CD4-positive, alpha-beta T cell (primary cell): Measurements from ENCODE around the gene STK35. TPM values are rescaled to one million over a fixed set of nuclear protein-coding genes. Genes with fewer than 3 reads are reported as not detected.

ENCODE experiments used
- ATAC-seq: fragments of 200-7000 bp; cut with Tn5 transposase; one replicate; pipeline ENCODE4 v1.10.0; 2022; ENCODE audit warnings: mild to moderate bottlenecking; ENCODE audit not compliant: poor library complexity
- CTCF ChIA-PET: fragments of 350-600 bp; sonication (Branson Sonifier 250); formaldehyde crosslinking; loops from one replicate; lab custom pipeline; 2021; ENCODE audit warnings: antibody characterized with exemption, inconsistent platforms; lab: Charles Lee
- POLR2A ChIA-PET: fragments of 350-600 bp; sonication (Branson Sonifier 250); formaldehyde crosslinking; loops from one replicate; lab custom pipeline; 2021; ENCODE audit warnings: antibody characterized with exemption, inconsistent platforms; lab: Charles Lee
- DNase-seq, 14 experiments: peaks; one replicate each; pipeline ENCODE4 v3.0.0-alpha.2; 2013 to 2020; ENCODE audit warnings: mixed read lengths in 2 of 14
- H3K27ac ChIP-seq, 2 donors: one replicate each; pipeline versions ENCODE4 v1.5.1 to v1.7.0; 2013; ENCODE audit warnings: low read length in 2 of 2, low read depth in 1 of 2, mild to moderate bottlenecking in 1 of 2
- H3K27me3 ChIP-seq, 2 experiments: 1 replicate in 1 of 2; 2 replicates in 1 of 2; pipeline versions ENCODE4 v1.6.1 to v1.7.0; 2013; ENCODE audit warnings: low read length in 2 of 2, control low read depth in 1 of 2, mild to moderate bottlenecking in 1 of 2, moderate library complexity in 1 of 2; ENCODE audit not compliant: insufficient read depth in 2 of 2, control insufficient read depth in 1 of 2
- H3K36me3 ChIP-seq: one replicate; pipeline ENCODE4 v1.6.1; 2013; ENCODE audit warnings: low read length, control low read depth; ENCODE audit not compliant: insufficient read depth
- H3K4me1 ChIP-seq: one replicate; pipeline ENCODE4 v1.6.1; 2013; ENCODE audit warnings: low read length, control low read depth; ENCODE audit not compliant: insufficient read depth
- H3K4me3 ChIP-seq: one replicate; pipeline ENCODE4 v1.5.1; 2013; ENCODE audit warnings: mild to moderate bottlenecking, low read length, moderate library complexity
- H3K9me3 ChIP-seq, 2 experiments: 1 replicate in 1 of 2; 2 replicates in 1 of 2; pipeline versions ENCODE4 v1.6.1 to v1.7.0; 2013; ENCODE audit warnings: low read length in 2 of 2, mild to moderate bottlenecking in 2 of 2, control low read depth in 1 of 2, moderate library complexity in 1 of 2; ENCODE audit not compliant: control insufficient read depth in 1 of 2, insufficient read depth in 1 of 2
- H3K27ac Mint-ChIP-seq: one replicate; pipeline ENCODE4 v1.8.0; 2020; ENCODE audit warnings: mixed read lengths
- H3K27me3 Mint-ChIP-seq: one replicate; pipeline ENCODE4 v1.8.0; 2021; ENCODE audit warnings: mixed read lengths
- H3K36me3 Mint-ChIP-seq: one replicate; pipeline ENCODE4 v1.8.0; 2021; ENCODE audit warnings: low read depth, mixed read lengths
- H3K4me1 Mint-ChIP-seq: one replicate; pipeline ENCODE4 v1.8.0; 2021; ENCODE audit warnings: low read depth, mixed read lengths
- H3K4me3 Mint-ChIP-seq: one replicate; pipeline ENCODE4 v1.8.0; 2020; ENCODE audit warnings: mild to moderate bottlenecking, mixed read lengths
- H3K9me3 Mint-ChIP-seq: one replicate; pipeline ENCODE4 v1.8.0; 2020; ENCODE audit warnings: mixed read lengths
- CTCF ChIP-seq: fragments of 200-600 bp; IDR thresholded peaks from one replicate; pipeline ENCODE4 v1.8.0; 2022; ENCODE audit warnings: antibody characterized with exemption, mild to moderate bottlenecking
- intact Hi-C, 2 experiments: fragments of 100-400 bp; cut with DNase I in 1 of 2; cut with micrococcal nuclease in 1 of 2; formaldehyde crosslinking; loops; one replicate each; pipeline versions ENCODE4 v1.15.1 to v1.9.0; 2023 to 2025; cut with DNase I, micrococcal nuclease
- total RNA-seq, 174 experiments: library from RNA in 2 of 174; stranded (reverse) in 2 of 174; gene quantifications; one replicate each; pipeline ENCODE4 v1.2.3 and lab custom pipeline; 2021 to 2026

STK35 gene
- total RNA-seq, 2 experiments from 2014 or later = 18.9 to 19.6 TPM

GRCh38 chr20:2128542-2128941 lies 26.9 kb downstream of the STK35 start:
- H3K4me1 Mint-ChIP-seq = peaks cover 82% of the 10 kb centered on the region
- intact Hi-C loops = no loop called here
- Histone ChIP-seq H3K9me3 (no peaks in the 10 kb centered on the region), H3K4me3 (no peak overlapping the region), H3K36me3 (peaks cover 15% of the 10 kb centered on the region), H3K4me1 (peaks cover 27% of the 10 kb centered on the region), H3K27ac (no peak overlapping the region), H3K27me3 (no peaks in the 10 kb centered on the region)
- POLR2A ChIA-PET = no interaction called here
- ATAC-seq (no peak), DNase-seq (no peak)
- no peak for TF ChIP-seq CTCF
- no peaks in the 10 kb centered on the region for H3K27me3 Mint-ChIP-seq
- H3K27ac Mint-ChIP-seq = no peak overlapping the region
- H3K4me3 Mint-ChIP-seq = no peak overlapping the region
- CTCF ChIA-PET = no interaction called here
- H3K9me3 Mint-ChIP-seq = no peaks in the 10 kb centered on the region
- peaks cover 39% of the 10 kb centered on the region for H3K36me3 Mint-ChIP-seq

- ChIA-PET CTCF (interaction anchor here (0.6 kb wide), 1 partner anchor 403 kb away, joined by 3 read pairs; no protein-coding TSS in a partner anchor), POLR2A (no interaction called here)
- Mint-ChIP-seq H3K9me3 (no peaks in the 10 kb centered on the region), H3K4me1 (peaks cover 69% of the 10 kb centered on the region), H3K4me3 (no peak overlapping the region), H3K27me3 (no peaks in the 10 kb centered on the region), H3K27ac (no peak overlapping the region), H3K36me3 (peaks cover 30% of the 10 kb centered on the region)
- H3K9me3 ChIP-seq = no peaks in the 10 kb centered on the region
- H3K36me3 ChIP-seq = peaks cover 15% of the 10 kb centered on the region
- DNase-seq = no peak
- H3K27ac ChIP-seq = no peak overlapping the region
- H3K27me3 ChIP-seq = no peaks in the 10 kb centered on the region
- H3K4me3 ChIP-seq = no peak overlapping the region
- TF ChIP-seq CTCF = no peak
- peaks cover 23% of the 10 kb centered on the region for H3K4me1 ChIP-seq
- no peak for ATAC-seq
- intact Hi-C loops = no loop called here
Measured at GRCh38 chr20:2130062-2130591, 28.5 kb downstream of the STK35 start.

- H3K4me3 ChIP-seq = no peak overlapping the region
- Mint-ChIP-seq H3K9me3 (no peaks in the 10 kb centered on the region), H3K27ac (no peak overlapping the region), H3K4me1 (peaks cover 64% of the 10 kb centered on the region), H3K4me3 (no peak overlapping the region), H3K27me3 (no peaks in the 10 kb centered on the region), H3K36me3 (peaks cover 26% of the 10 kb centered on the region)
- DNase-seq = no peak
- H3K36me3 ChIP-seq = peaks cover 10% of the 10 kb centered on the region
- H3K9me3 ChIP-seq = no peaks in the 10 kb centered on the region
- no peak for ATAC-seq
- peaks cover 20% of the 10 kb centered on the region for H3K4me1 ChIP-seq
- no peaks in the 10 kb centered on the region for H3K27me3 ChIP-seq
- ChIA-PET CTCF (interaction anchor here (0.6 kb wide), 1 partner anchor 404 kb away, joined by 3 read pairs; no protein-coding TSS in a partner anchor), POLR2A (no interaction called here)
- intact Hi-C loops = no loop called here
- TF ChIP-seq CTCF = no peak
- H3K27ac ChIP-seq = no peak overlapping the region
Measured at GRCh38 chr20:2130683-2131082, 29.1 kb downstream of the STK35 start.
